Panc1 (cell line): ENCODE results near the gene CYSTM1.

Experiments used
- CTCF ChIP-seq: fragments of 450-650 bp; IDR thresholded peaks from 2 replicates; pipeline ENCODE4 v1.5.1; 2017; ENCODE audit warnings: mild to moderate bottlenecking
- POLR2AphosphoS5 ChIP-seq: IDR thresholded peaks from 2 replicates; pipeline ENCODE4 v1.6.1; 2012; ENCODE audit warnings: mild to moderate bottlenecking, low read depth, low read length, moderate library complexity
- REST ChIP-seq, 2 experiments: IDR thresholded peaks; 2 replicates each; pipeline ENCODE4 v1.6.1; 2011 to 2012; ENCODE audit warnings: low read depth in 2 of 2, control low read depth in 1 of 2, low read length in 1 of 2, mild to moderate bottlenecking in 1 of 2, moderate library complexity in 1 of 2; ENCODE audit not compliant: insufficient read depth in 1 of 2
- SIN3A ChIP-seq: IDR thresholded peaks from 2 replicates; pipeline ENCODE4 v1.6.1; 2012; ENCODE audit warnings: low read depth, mild to moderate bottlenecking, low read length, moderate library complexity, borderline replicate concordance; ENCODE audit not compliant: insufficient read depth
- TCF7L2 ChIP-seq: IDR thresholded peaks from 2 replicates; pipeline ENCODE4 v1.6.1; 2011; ENCODE audit warnings: mild to moderate bottlenecking, low read depth, low read length, inconsistent platforms

- no peak for TF ChIP-seq POLR2AphosphoS5
- TF ChIP-seq CTCF: no peak
- no peak for TF ChIP-seq REST (IDR thresholded peaks at IDR 0.05; ENCODE audit: insufficient read depth in 1 of 2, low read depth in 2 of 2, low read length in 1 of 2)
- TF ChIP-seq SIN3A: no peak
- TF ChIP-seq TCF7L2: no peak
These were observed 81.7 kb downstream of the CYSTM1 start for GRCh38 chr5:140256726-140257125.
